Diencephalon (tissue), 1 donor: Measurements from ENCODE around the gene ATG7. TPM values are rescaled to one million over a fixed set of nuclear protein-coding genes. Genes with fewer than 3 reads are reported as not detected.

Experiments used
- small RNA-seq: library from RNA; depleted of rRNA; stranded (forward); fragments of <200 nt; gene quantifications from one replicate; pipeline ENCODE3, GENCODE V24; 2014
- total RNA-seq: library from RNA; depleted of rRNA; stranded (reverse); fragments of >200 nt; gene quantifications from one replicate; pipeline ENCODE4 v1.2.3, GENCODE V29; 2014

The ATG7 gene
- 33.4 TPM for total RNA-seq

DNA sequence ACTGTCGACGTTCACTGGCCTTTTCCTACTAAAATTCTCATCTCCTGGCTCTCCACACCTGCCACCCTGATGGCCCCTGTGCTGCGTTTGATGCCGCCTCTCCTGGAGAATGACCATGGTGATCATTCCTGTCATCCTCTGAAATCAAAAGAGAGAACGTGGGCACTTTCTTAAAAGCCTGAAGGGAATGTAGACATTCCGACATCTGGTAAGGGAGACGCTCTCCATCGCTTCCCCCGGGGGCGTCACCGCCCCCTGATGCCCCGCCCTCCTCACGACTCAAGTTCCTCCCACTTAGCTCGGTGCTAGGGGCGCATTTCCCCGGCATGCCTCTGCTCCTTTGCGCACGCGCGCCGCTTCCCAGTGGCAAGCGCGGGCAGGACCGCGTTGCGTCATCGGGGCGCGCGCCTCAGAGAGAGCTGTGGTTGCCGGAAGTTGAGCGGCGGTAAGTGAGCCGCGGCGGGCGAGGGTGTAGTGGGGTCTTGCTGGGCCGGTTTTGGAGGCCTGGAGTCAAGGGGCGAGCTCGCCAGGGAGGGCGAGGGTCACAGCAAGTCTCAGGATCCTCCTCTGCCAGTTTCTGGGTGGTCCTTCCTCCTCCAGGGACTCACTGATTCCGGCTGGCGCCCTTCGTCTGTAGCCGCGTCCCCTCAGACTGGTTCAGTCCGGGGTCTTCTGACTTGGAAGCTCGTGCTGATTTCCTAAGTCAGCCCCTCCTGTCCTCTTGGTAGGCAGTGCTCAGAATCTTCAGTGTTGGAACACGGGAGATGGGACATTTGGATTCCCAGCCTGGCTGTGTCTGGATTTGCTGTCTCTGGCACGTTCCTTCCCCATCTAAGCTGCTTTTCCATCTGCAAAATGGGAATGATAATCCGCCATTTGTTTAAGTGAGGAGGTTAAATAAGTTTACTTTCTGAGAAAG lies at the start of gene ATG7:
ATG7 (plus strand) TSS at position 412 of the 919 bp plus-strand sequence. CDS start 26,299 bp downstream, outside the sequence.

Small RNA genes within 50 kb of the gene (small RNA-seq; reads per million reads assigned to genes)
- gene AC022001.1 (not detected), gene AC026185.1 (not detected), gene AC083855.1 (not detected)

Other genes with a start within 250 kb of the ATG7 start
- 7.8 TPM for gene HRH1, start 117.9 kb upstream of the ATG7 start, total RNA-seq